Suppressor macrophage treated with lipopolysaccharide for 1 hour (primary cell): ENCODE data around the gene PLEKHH1.
"Not testable (repeated sequence)": the region's sequence is repeated elsewhere in the genome, so short reads cannot be mapped to it uniquely, and the experiment has no call there.

ENCODE experiments used
- DNase-seq, 3 donors: peaks; one replicate each; pipeline ENCODE4 v3.0.0-alpha.2; 2020 to 2022

Gene PLEKHH1

DNA sequence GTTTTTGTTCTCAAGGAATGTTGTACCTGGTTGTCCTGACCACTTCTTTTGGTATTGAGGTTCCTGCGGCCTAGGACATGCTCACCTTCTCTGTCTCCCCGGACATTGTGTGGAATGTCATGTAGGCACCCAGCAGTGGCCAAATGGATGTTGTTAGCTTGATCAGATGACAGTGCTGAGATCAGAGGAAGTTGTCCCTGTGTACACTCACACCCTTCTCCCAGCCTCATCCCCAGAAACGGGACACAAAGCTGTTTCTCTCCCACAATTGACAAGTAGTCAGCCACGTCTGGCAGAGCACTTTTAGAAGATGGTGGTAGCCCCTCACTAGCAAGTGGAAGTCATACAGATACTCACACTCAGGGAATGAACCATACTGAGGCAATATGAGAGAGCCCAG, 3.0 kb downstream of the PLEKHH1 start:
- no peak for DNase-seq

DNA sequence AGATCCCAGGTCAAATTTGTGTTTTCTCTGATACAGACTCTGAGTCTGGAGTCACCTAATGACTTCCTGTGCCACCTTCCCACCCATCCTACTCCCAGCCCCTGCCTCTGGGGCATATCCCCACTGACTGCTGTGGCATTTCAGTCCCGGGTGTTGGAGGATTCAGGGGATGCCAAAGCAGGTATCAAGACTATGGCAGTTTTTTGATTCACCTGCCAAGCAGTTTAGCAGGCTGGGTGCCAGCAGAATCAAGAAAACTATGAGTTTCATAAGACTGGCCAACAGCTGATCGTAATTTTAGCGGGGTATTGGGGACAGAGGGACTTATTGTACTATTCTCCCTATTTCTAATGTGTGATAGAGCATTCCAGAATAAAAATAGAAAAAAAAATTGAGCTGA, 4.6 kb downstream of the PLEKHH1 start:
- no peak for DNase-seq

DNA sequence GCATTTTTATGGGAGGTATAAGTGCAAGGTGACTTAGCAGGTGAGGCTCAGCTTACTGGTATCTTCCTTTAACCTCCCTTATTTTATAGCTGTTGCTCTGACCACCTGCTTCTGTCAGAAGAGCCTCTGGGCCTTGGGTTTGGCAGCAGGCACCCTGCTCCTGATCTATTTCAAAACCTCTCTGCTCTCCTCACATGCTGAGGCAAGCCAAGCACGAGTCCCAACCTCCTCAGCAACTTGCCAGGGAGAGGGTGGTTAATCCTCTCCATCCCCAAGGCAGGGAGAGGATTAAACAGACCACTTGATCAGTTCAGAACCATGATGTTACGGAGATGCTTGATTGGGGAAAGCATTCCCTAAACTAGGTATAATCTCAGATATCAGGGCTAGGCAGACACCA, 5.4 kb downstream of the PLEKHH1 start:
- DNase-seq: no peak

DNA sequence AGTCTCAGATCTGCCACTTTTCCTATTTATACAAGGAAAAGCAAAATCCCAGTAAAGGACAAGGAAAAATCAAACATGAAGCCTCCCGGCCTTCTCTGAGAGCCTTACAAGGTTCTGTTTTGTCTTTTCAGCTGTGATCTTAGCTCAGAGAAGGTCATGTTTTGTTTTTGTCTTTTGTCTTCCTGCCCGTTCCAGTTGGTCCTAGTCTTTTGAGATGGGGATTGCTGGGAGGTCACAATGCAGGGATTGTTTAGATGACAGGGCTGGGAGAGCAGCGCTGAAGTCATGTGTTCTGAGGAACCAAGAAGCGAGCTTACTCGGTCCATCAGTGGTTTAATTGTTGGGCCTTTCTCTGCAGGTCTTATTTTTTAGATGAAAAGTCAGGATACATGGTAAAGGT, 6.0 kb downstream of the PLEKHH1 start:
- no peak for DNase-seq

DNA sequence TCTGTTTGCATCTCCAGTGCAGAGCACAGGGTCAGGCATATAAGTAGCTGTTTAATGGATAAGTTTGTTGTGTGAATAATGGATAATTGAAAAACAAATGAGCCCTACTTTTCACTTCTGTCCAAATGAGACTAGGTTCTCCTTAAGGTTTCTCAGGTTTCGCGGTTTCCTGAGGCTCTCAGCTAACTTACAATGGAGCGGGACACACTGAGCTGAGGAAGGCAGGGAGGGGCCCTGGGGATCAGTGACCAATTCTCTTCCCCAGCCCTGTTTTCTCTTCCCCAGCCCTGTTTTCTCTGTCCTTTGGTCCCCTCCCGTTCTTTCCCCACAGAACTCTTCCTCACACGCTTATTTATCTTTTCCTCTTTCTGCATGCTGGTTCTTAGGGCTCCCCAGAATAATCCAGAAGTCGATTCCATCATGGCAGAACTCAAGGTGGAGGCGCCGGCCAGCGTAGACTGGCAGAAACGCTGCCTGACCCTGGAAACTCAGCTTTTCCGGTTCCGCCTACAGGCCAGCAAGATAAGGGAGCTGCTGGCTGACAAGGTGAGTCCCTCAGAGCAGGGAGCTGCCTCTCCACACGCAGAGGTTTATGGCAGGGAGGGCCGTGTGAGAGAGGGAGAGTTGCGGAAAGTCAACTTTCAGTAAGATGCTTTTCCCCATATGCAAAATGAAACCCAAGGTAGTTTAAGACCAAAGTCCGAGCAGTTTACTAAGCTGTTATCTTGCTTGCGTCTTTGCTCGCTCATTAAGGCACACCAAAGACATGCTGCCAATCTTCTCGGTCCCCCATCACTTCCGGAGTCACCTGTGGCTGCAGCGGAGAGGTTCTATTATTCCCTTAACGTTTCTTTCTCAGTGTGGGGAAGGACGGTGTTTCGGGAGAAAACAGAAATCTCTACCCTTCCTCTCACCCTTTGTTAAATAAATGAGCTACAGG, 8.6 kb downstream of the PLEKHH1 start:
- no peak for DNase-seq

DNA sequence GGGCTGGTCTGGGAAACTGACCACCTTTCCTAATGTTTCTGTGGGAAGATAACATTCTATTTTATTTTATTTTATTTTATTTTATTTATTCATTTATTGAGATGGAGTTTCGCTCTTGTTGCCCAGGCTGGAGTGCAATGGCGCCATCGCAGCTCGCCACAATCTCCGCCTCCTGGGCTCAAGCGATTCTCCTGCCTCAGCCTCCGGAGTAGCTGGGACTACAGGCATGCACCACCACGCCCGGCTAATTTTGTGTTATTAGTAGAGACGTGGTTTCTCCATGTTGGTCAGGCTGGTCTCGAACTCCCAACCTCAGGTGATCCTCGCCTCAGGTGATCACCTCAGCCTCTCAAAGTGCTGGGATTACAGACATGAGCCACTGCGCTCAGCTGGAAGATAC, 9.5 kb downstream of the PLEKHH1 start:
- DNase-seq: not testable (repeated sequence)

DNA sequence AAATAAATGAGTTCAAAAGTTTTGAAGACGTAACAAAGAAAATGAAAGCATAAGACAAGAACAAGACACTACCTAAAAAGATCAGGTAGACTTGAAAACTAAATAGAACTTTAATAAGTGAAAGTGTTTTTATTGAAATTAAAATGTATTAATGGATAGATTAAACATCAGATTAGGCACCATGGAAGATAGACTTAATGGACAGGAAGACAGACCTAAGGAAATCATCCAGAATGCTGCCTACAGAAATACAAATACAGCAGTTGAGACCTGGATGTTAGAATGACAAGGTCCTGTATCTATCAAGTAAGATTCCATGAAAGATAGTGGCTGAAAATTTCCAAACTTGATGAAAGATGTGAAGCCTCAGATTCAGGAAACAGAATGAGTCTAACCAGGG, 11.5 kb downstream of the PLEKHH1 start:
- DNase-seq: no peak

DNA sequence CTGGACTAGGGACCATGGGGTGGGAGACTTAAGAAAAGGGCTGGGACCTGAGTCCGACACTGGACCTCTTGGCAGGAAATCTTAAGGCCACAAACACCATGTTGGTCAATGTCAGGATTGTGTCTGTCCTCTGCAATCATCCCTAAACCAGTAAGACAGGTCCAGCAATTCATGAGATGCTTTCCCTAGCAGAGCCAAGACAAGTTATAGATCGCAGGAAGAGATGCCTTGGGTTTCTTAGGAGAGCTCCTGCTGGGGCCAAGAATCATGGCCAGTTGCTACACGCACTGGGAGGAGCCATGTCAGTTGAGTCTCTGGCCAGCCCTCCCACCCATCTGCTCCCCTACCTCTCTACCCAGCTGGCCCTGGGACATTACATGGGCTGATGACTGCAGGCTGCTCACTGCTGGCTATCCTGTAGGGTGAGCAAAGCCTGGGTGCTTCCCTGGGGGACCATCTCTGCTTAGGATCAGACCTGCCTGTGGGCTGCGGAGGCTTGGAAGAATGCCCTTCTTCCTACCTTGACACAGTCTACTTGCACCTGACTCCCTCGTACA, 14.2 kb downstream of the PLEKHH1 start:
- DNase-seq: no peak

DNA sequence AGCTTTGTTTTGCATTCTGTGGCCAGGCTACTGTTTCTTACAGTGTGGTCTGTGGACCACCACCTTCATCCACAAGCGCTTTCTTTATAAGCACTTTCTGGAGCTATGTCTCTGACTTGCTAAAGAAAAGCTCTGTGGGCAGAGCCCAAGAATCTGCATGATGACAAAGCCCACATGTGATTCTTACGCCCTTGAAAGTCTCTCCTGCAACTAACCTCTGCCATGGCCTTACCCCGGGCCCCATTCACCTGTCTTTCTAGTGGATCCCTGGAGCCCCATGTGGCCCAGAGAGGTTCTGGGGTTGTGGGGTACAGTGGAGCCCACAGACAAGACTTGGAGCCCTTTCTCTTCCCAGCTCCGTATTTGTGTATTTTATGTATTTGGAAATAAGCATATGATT, 16.6 kb downstream of the PLEKHH1 start:
- DNase-seq: no peak

DNA sequence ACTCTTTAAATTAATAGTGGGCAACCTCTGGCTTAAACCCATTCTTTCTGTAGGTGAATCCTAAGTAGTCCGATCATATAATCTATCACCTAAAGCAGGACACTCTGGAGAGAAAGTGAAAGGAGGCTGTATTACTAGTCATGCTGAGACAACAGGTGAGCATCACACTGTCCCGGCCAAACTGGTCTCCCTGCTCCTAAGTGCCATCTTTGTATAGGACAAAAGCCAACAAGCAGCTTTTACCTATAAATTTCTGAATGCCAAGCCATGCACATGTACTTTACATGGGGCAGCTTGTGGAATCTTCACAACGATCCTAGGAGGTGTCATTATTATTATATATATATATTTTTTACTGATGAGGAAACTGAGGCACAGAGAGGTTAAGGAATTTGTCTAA, 18.0 kb downstream of the PLEKHH1 start:
- DNase-seq: no peak

DNA sequence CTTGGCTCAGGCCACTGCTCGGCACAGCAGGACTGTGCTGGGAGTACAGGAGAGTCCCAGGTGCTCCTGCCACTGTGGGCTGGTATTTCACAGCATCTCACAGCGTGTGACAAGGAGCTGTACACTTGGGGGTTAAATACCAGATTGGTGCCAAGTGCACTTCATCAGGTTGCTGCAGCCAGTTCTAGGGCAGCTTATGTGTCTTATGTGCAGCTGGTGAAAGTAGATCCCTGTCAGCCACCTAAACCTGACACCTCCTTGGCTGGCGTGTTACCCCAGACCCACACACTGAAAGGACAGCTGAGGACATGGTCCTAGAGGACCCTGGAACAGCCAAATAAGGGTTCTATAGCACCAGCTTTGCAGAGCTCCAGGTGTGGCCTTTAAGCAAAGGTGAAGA, 18.9 kb downstream of the PLEKHH1 start:
- DNase-seq: no peak

DNA sequence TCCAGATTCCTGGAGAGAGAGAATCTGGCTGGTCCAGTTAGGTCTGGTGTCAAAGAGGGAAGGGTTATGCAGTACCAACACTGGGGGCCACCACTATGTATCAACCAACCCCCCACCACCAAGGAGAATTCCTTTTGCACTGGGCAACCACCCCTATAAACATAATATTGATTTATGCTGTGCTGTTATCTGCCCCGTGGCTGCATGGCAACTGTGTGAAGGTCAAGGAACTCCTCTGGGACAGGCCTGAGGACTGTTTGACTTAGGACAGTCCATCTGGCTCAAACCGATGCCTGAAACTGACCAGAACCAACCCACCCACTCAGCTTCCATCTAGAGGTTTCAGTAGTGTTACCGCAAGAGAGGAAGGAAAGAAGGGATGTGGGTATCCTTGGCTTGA, 20.5 kb downstream of the PLEKHH1 start:
- no peak for DNase-seq

DNA sequence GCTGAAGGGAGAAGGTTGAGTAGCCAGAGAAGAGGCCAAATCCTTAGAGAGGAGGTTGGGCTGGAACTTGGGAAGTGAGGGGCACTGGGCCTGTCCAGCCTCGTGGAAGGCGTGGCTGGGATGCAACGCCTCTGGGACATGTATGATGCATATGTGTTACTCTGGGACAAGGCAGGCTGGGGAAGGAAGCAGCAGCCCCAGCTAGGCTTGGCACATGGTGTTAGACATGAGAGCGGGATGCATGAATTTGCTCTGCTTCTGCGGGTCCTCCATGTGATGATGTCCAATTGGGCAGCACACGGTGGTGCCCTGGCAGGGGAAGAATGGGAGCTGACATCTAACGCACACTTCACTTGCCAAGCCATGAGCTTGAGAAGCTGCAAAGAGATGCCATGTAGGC, 21.3 kb downstream of the PLEKHH1 start:
- no peak for DNase-seq

DNA sequence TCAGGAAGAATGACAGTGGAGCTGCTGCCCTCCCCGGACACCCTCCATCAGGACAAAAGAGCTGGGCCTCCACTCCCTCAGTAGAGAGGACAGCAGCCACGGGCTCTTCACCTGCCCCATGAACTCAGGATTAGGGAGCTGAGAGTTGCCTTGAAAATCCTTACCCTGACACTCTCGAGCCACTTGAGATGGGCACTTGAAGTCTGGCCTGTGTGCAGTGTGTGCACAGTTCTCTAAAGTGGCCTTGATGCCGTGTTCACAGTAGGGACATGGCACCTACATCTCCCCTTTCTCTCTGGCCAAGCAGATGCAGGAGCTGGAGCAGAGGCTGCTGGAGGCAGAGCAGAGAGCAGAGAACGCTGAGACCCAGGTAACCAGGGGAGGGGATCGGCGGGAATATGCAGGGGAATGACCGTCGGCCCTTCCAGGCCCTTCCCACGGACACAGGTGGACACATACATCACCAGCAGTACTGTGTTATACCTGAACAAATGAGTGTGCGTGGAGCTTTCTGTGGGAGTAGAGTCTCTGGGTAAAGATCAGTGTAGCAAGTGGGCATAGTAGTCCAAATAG, 22.5 kb downstream of the PLEKHH1 start:
- DNase-seq: no peak

DNA sequence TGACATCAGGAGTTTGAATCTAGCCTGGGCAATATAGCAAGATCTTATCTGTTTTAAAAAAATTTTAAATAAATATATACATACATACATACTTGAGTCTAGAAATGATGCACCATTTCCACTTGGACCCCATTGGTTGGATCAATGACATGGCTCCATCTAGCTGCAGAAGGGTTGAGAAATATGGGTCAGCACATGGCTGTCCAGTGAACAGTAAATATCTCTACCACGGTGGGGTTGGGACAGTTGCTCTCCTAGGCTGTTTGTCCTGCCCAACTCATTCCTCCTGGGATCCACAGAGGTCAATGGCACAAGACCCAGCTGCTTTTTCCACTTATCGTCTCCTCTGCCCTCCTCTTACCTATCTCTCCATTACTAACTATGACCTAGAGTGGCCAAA, 23.6 kb downstream of the PLEKHH1 start:
- DNase-seq: no peak

DNA sequence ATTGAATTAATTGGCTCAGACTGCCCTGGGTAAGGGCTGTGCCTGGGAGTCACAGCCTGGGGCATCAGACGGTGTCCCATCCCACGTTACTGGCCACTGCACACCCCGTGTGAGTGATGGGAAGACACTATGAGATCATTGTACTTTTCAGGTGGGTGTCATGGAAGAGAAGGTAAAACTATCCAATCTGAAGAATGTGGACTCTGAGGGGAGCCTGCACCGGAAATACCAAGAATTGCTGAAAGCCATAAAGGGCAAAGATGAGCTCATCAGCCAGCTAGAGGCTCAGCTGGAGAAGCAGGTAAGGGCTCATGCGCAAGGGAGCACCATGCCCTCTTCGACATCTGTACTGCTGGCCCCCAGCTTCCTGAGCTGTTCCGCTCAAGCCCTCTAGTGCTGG, 24.0 kb downstream of the PLEKHH1 start:
- DNase-seq: no peak

DNA sequence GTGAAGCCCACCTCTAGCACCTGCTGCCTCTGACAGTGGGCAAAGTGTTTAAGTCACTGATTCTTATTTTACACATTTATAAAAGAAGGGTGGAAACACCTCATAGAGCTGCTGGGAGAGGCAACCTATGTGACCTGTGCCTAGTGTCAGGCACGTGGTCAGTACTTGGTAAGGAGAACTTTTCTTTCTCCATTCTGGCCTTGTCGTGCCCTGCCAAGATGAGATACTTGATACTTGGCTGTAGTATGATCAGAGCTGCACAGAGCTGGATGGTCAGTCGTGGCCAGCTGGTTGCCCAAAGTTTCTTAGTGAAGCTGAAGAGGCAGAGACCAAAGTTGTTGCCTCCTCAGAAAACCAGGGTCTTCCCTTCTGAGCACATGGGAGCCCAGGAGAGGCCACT, 24.6 kb downstream of the PLEKHH1 start:
- no peak for DNase-seq

DNA sequence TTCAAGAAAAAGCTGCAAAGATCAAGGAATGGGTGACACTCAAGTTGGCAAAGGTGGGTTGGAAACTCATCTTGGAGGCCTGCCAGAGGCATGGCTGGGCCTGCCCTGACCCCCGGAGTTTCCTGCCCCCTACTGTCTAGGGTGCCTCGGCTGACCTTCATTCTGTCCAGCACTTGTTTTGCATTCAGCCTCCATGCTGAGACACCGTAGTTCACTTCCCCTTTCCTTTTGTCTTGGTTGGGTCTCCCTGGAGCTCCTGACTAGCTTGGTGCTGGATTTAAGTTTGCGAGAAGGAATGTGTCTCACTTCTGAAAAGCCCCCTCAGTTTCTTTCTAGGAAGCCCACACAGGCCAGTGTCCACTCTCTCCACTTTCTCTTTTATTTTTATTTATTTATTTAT, 26.5 kb downstream of the PLEKHH1 start:
- DNase-seq: peak; percentile 26 to 41 (median 29)

DNA sequence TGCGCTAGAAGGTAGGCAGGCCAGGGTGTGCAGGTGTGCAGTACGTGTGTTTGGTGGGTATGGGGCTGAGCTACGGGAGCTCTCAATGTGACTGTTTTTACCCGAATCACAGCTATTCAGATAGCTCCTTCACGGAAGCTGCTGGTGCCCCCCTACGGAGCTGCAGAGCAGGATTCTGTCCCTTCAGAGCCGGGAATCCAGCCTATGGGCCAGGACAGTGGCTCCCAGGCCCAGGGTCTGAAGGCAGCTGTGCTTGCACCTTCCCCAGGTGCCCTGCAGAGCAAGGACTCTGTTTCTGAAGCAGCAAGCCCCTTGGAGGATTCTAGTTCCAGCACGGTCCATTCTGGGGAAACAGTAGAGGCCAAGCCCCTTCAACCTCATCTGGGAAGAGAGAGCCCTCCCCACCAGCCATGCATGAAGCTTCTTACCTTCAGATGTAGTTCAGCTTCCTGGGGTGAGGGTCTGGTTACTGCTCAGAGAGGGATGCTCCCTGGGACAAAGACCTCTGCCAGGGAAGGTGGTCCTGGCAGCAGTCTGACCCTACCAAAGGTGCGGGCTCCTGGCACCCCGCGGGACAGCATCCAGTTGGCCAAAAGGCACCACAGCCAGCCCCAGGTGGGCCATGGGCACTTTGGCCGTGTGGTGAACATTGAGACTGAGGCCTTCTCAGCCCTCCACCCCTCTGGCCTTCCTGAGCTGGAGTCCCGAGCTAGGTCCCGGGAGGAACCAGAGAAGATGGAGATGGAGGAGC, 29.1 kb downstream of the PLEKHH1 start:
- no peak for DNase-seq

DNA sequence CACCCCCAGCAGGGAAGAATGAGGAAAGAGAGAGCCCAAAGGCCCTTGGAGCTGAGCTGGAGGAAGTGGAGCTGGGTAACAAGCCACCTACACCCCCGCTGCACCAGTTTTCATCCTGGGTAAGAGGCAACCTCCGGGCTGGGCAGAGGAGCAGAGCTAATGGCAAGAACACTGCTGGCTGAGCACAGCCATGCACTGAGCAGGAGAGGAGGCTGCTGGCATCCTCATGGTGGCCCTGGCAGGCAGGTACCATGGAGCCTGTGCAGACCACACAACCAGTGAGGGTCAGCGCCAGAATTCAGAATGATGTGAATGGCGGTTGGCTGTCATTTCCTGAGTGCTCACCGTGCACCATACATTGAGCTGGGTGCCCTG, 29.7 kb downstream of the PLEKHH1 start:
- DNase-seq: no peak

DNA sequence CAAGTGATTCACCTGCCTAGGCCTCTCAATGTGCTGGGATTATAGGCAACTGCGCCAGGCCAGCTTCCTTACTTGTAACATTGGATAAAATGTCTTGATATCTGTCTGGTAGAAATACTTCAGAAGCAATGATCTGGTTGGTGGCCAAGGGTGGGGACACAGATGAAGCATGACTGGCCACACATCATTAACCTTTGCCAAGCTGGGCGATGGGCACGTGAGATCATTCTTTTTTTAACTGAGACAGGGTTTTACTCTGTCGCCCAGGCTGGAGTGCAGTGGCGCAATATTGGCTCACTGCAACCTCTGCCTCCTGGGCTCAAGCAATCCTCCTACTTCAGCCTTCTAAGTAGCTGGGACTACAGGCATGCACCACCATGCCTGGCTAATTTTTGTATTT, 31.1 kb downstream of the PLEKHH1 start:
- DNase-seq: no peak

DNA sequence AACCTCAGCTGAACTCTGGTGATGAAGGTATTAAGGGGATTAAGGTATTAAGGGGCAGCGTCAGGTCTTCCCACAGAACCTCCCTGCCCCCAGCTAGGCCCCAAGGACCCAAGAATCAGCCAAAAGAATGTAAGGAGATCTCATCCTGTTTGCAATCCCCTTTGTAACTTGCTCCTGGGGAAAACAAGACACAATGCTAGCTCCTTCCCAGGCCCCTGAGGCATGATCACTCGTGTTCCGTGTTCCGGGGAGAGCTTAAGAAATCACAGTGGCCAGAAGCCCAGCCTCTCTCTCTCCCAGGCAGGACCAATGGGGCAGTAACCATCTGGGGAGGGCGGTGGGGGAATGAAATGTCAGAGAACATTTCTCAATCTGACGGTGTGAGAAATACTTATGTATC, 33.8 kb downstream of the PLEKHH1 start:
- DNase-seq: no peak

DNA sequence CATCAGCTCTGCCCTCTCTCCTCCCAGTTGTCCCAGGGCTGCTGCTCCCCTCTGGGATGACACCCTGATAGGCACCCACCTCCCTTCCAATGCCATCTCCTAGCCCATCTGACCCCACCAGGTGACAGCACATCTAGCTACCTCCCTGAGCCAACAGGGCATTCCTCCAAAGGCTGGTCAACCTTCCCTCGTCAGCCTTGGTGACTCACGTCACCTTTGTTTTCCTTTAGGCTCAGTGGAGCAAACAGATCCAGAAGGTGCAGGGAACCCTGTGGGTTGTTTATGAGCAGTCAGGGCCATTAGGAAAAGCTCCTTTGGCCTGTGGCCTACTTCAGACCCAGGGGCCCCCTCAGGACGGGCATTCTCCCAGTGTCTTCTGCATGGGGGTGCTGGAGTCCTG, 34.6 kb downstream of the PLEKHH1 start:
- no peak for DNase-seq
